Measurements from ENCODE around the gene DPYSL3. TPM values are rescaled to one million over a fixed set of nuclear protein-coding genes. Genes with fewer than 3 reads are reported as not detected.

Gene DPYSL3
- total RNA-seq, 1 experiment from 2014 or later, result 17.2 TPM

GRCh38 chr5:147426640-147427327 is 83.1 kb downstream of the DPYSL3 start:
- no peaks in the 10 kb centered on the region for H4K20me1 ChIP-seq (ENCODE audit: insufficient read depth)
- no peak overlapping the region for H3K4me3 ChIP-seq (replicated peaks in 1 of 2; ENCODE audit: low read depth in 1 of 2, low read length in 2 of 2)
- DNase-seq (ENCODE audit: low read depth, low spot score), result no peak
- no peak overlapping the region for H3K9ac ChIP-seq (ENCODE audit: low read length)
- H3K36me3 ChIP-seq (ENCODE audit: control insufficient read depth in 1 of 2, insufficient read depth in 2 of 2, low read length in 2 of 2), result no peaks in the 10 kb centered on the region
- H3K9me2 ChIP-seq (ENCODE audit: insufficient read depth), result no peaks in the 10 kb centered on the region
- intact Hi-C loops (cut with micrococcal nuclease), result no loop called here
- no peak for ATAC-seq
- BruUV-seq (replicated peaks), result no TSS peak
- ChIA-PET RAD21 (ENCODE audit: low non-redundant PET in 1 of 2, low total read pairs in 2 of 2, uncharacterized antibody in 2 of 2, unreplicated experiment in 2 of 2) (no interaction called here), CTCF (interaction anchor here (1.0 kb wide), 1 partner anchor 27 kb away, joined by 3 read pairs; no protein-coding TSS in a partner anchor), POLR2A (no interaction called here)
- no peak overlapping the region for H3K4me2 ChIP-seq (ENCODE audit: low read length)
- no peaks in the 10 kb centered on the region for H3K79me2 ChIP-seq (ENCODE audit: insufficient read depth, low read length)
- no peaks in the 10 kb centered on the region for H3K4me1 ChIP-seq (ENCODE audit: control insufficient read depth in 1 of 2, insufficient read depth in 2 of 2, low read length in 2 of 2)
- H2AFZ ChIP-seq (ENCODE audit: low read depth, low read length, poor library complexity, severe bottlenecking), result no peak overlapping the region
- TF ChIP-seq SIN3A (IDR thresholded peaks at IDR 0.05; ENCODE audit: low read depth) (no peak), FOSL1 (IDR thresholded peaks at IDR 0.05; ENCODE audit: low read depth) (no peak), SRF (IDR thresholded peaks at IDR 0.05; ENCODE audit: low read depth) (no peak), REST (IDR thresholded peaks at IDR 0.05; ENCODE audit: low read depth) (no peak), JUND (IDR thresholded peaks at IDR 0.05) (no peak)
- no peaks in the 10 kb centered on the region for H3K9me3 ChIP-seq (ENCODE audit: control insufficient read depth in 1 of 2, insufficient read depth in 1 of 2, low read depth in 1 of 2, low read length in 2 of 2)
- no peaks in the 10 kb centered on the region for H3K27me3 ChIP-seq (ENCODE audit: insufficient read depth, low read length)
- no peak overlapping the region for H3K27ac ChIP-seq (ENCODE audit: low read depth, low read length)

DNA sequence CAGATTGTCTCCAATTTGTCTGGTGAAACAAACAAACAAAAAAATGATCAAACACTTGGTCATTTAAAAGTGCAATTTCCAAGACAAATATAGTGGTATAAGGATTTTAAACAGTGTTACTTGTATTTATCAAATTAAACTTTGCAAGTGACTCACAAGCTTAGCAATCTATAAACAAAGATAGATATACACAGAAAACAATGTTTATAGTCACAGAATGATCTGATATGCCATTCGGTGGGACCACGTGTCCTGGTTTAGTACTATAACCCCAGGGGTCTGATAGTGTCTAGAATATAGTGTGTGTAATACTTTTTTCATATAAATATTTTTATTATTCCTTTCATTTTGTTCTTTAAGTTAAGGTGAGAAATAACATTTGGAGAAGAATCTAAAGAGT is 91.3 kb downstream of the DPYSL3 start:
- no peaks in the 10 kb centered on the region for H3K79me2 ChIP-seq (ENCODE audit: insufficient read depth, low read length)
- ChIA-PET POLR2A (no interaction called here), CTCF (no interaction called here), RAD21 (ENCODE audit: low non-redundant PET in 1 of 2, low total read pairs in 2 of 2, uncharacterized antibody in 2 of 2, unreplicated experiment in 2 of 2) (no interaction called here)
- no peak overlapping the region for H3K4me3 ChIP-seq (replicated peaks in 1 of 2; ENCODE audit: low read depth in 1 of 2, low read length in 2 of 2)
- no peaks in the 10 kb centered on the region for H3K9me2 ChIP-seq (ENCODE audit: insufficient read depth)
- intact Hi-C loops (cut with micrococcal nuclease), result no loop called here
- no peaks in the 10 kb centered on the region for H3K4me1 ChIP-seq (ENCODE audit: control insufficient read depth in 1 of 2, insufficient read depth in 2 of 2, low read length in 2 of 2)
- H3K9ac ChIP-seq (ENCODE audit: low read length), result no peak overlapping the region
- no peaks in the 10 kb centered on the region for H3K9me3 ChIP-seq (ENCODE audit: control insufficient read depth in 1 of 2, insufficient read depth in 1 of 2, low read depth in 1 of 2, low read length in 2 of 2)
- H3K4me2 ChIP-seq (ENCODE audit: low read length), result no peak overlapping the region
- TF ChIP-seq RAD21 (IDR thresholded peaks at IDR 0.05; ENCODE audit: low read depth), result no peak
- no peak for TF ChIP-seq SIN3A (IDR thresholded peaks at IDR 0.05; ENCODE audit: low read depth)
- TF ChIP-seq FOSL1 (IDR thresholded peaks at IDR 0.05; ENCODE audit: low read depth), result no peak
- no peak for TF ChIP-seq ZNF274 (IDR thresholded peaks at IDR 0.05; ENCODE audit: low read depth, low read length)
- TF ChIP-seq YY1 (IDR thresholded peaks at IDR 0.05; ENCODE audit: extremely low read depth, insufficient replicate concordance, low read depth, low read length), result no peak
- no peak for TF ChIP-seq ZFX (IDR thresholded peaks at IDR 0.05)
- no peak for TF ChIP-seq ZBTB33 (IDR thresholded peaks at IDR 0.05; ENCODE audit: extremely low read depth, insufficient replicate concordance, low read length)
- no peak for TF ChIP-seq MAX (IDR thresholded peaks at IDR 0.05)
- H2AFZ ChIP-seq (ENCODE audit: low read depth, low read length, poor library complexity, severe bottlenecking), result no peak overlapping the region
- ATAC-seq (no peak), DNase-seq (ENCODE audit: low read depth, low spot score) (no peak)
- H4K20me1 ChIP-seq (ENCODE audit: insufficient read depth), result no peaks in the 10 kb centered on the region
- no peaks in the 10 kb centered on the region for H3K36me3 ChIP-seq (ENCODE audit: control insufficient read depth in 1 of 2, insufficient read depth in 2 of 2, low read length in 2 of 2)
- no peaks in the 10 kb centered on the region for H3K27me3 ChIP-seq (ENCODE audit: insufficient read depth, low read length)
- BruUV-seq (replicated peaks), result no TSS peak
- H3K27ac ChIP-seq (ENCODE audit: low read depth, low read length), result no peak overlapping the region
